ENCODE data around the gene CTSF. TPM values are rescaled to one million over a fixed set of nuclear protein-coding genes. Genes with fewer than 3 reads are reported as not detected.

The CTSF gene
- polyA plus RNA-seq, 3 donors, result 1.5 to 3.5 (median 2.3) TPM

- TF ChIP-seq, protein P1, sequence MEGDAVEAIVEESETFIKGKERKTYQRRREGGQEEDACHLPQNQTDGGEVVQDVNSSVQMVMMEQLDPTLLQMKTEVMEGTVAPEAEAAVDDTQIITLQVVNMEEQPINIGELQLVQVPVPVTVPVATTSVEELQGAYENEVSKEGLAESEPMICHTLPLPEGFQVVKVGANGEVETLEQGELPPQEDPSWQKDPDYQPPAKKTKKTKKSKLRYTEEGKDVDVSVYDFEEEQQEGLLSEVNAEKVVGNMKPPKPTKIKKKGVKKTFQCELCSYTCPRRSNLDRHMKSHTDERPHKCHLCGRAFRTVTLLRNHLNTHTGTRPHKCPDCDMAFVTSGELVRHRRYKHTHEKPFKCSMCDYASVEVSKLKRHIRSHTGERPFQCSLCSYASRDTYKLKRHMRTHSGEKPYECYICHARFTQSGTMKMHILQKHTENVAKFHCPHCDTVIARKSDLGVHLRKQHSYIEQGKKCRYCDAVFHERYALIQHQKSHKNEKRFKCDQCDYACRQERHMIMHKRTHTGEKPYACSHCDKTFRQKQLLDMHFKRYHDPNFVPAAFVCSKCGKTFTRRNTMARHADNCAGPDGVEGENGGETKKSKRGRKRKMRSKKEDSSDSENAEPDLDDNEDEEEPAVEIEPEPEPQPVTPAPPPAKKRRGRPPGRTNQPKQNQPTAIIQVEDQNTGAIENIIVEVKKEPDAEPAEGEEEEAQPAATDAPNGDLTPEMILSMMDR (IDR thresholded peaks at IDR 0.05), result no peak
- Histone ChIP-seq H3K4me1 (ENCODE audit: control insufficient read depth in 1 of 2, insufficient read depth in 2 of 2, low read length in 2 of 2) (peaks cover 0 to 5% of the 10 kb centered on the region in 2 donors), H4K20me1 (ENCODE audit: insufficient read depth, low read length) (no peaks in the 10 kb centered on the region), H3K9me3 (replicated peaks in 1 of 2; ENCODE audit: control insufficient read depth in 1 of 2, insufficient read depth in 1 of 2, low read length in 2 of 2) (no peaks in the 10 kb centered on the region), H3K4me2 (replicated peaks; ENCODE audit: extremely low read depth, low read length, poor library complexity, severe bottlenecking) (no peak overlapping the region), H3K27me3 (ENCODE audit: control insufficient read depth in 2 of 2, insufficient read depth in 2 of 2, low read length in 2 of 2) (peaks cover 3 to 19% of the 10 kb centered on the region in 2 donors), H3K9ac (ENCODE audit: insufficient read depth, low read length, poor library complexity, severe bottlenecking) (no peak overlapping the region), H3K36me3 (replicated peaks in 1 of 2; ENCODE audit: control insufficient read depth in 1 of 2, insufficient read depth in 2 of 2, low read length in 2 of 2) (no peaks in the 10 kb centered on the region), H3K79me2 (ENCODE audit: insufficient read depth, low read length) (no peaks in the 10 kb centered on the region), H2AFZ (ENCODE audit: insufficient read depth, low read depth, low read length, poor library complexity, severe bottlenecking) (no peak overlapping the region), H3K4me3 (replicated peaks in 1 of 3; ENCODE audit: low read depth in 2 of 3, low read length in 3 of 3) (no peak overlapping the region), H3K27ac (ENCODE audit: low read depth in 1 of 2, low read length in 2 of 2) (no peak overlapping the region)
- peaks cover 22 to 38% (median 23%) of the 10 kb centered on the region in 3 donors for H3K27me3 Mint-ChIP-seq (ENCODE audit: low read depth in 3 of 3)
- no peaks in the 10 kb centered on the region for H3K36me3 Mint-ChIP-seq
- H3K27ac Mint-ChIP-seq, result peak overlapping the region in 1 of 7 donors; percentile 22
- H3K4me1 Mint-ChIP-seq, result peaks cover 8% of the 10 kb centered on the region
- intact Hi-C loops (cut with micrococcal nuclease), result no loop called here
- 83% methylated on average over 5 of the region's 7 CpGs for WGBS (ENCODE audit: insufficient coverage)
- DNase-seq, result no peak
- peaks cover 0 to 2% (median 0%) of the 10 kb centered on the region in 7 donors for H3K9me3 Mint-ChIP-seq
- no peak overlapping the region for H3K4me3 Mint-ChIP-seq
These were observed 12.3 kb downstream of the CTSF start for GRCh38 chr11:66556086-66556485.

GRCh38 chr11:66555416-66555815 is 13.0 kb downstream of the CTSF start:
- intact Hi-C loops (cut with micrococcal nuclease), result no loop called here
- Histone ChIP-seq H3K27ac (ENCODE audit: low read depth in 1 of 2, low read length in 2 of 2) (no peak overlapping the region), H3K4me2 (replicated peaks; ENCODE audit: extremely low read depth, low read length, poor library complexity, severe bottlenecking) (no peak overlapping the region), H3K9me3 (replicated peaks in 1 of 2; ENCODE audit: control insufficient read depth in 1 of 2, insufficient read depth in 1 of 2, low read length in 2 of 2) (no peaks in the 10 kb centered on the region), H3K27me3 (ENCODE audit: control insufficient read depth in 2 of 2, insufficient read depth in 2 of 2, low read length in 2 of 2) (peaks cover 3 to 19% of the 10 kb centered on the region in 2 donors), H3K79me2 (ENCODE audit: insufficient read depth, low read length) (no peaks in the 10 kb centered on the region), H2AFZ (ENCODE audit: insufficient read depth, low read depth, low read length, poor library complexity, severe bottlenecking) (no peak overlapping the region), H3K36me3 (replicated peaks in 1 of 2; ENCODE audit: control insufficient read depth in 1 of 2, insufficient read depth in 2 of 2, low read length in 2 of 2) (no peaks in the 10 kb centered on the region), H3K4me1 (ENCODE audit: control insufficient read depth in 1 of 2, insufficient read depth in 2 of 2, low read length in 2 of 2) (peaks cover 0 to 5% of the 10 kb centered on the region in 2 donors), H4K20me1 (ENCODE audit: insufficient read depth, low read length) (no peaks in the 10 kb centered on the region), H3K4me3 (replicated peaks in 1 of 3; ENCODE audit: low read depth in 2 of 3, low read length in 3 of 3) (no peak overlapping the region), H3K9ac (ENCODE audit: insufficient read depth, low read length, poor library complexity, severe bottlenecking) (no peak overlapping the region)
- Mint-ChIP-seq H3K4me1 (peaks cover 8% of the 10 kb centered on the region), H3K27me3 (ENCODE audit: low read depth in 3 of 3) (peaks cover 22 to 34% (median 23%) of the 10 kb centered on the region in 3 donors), H3K4me3 (no peak overlapping the region), H3K36me3 (no peaks in the 10 kb centered on the region), H3K27ac (no peak overlapping the region), H3K9me3 (peaks cover 0 to 2% (median 0%) of the 10 kb centered on the region in 7 donors)
- TF ChIP-seq, protein P1 (IDR thresholded peaks at IDR 0.05), result no peak
- WGBS (ENCODE audit: insufficient coverage), result 78% methylated on average over 3 of the region's 3 CpGs
- DNase-seq, result no peak
